Measurements from ENCODE around the gene DUSP7. TPM values are rescaled to one million over a fixed set of nuclear protein-coding genes. Genes with fewer than 3 reads are reported as not detected.

DUSP7 gene
- total and polyA plus RNA-seq, 9 of the 15 experiments (the other 6 are each of a cell fraction or from before 2014, with no cell fraction given), result 0.45 to 15.8 (median 8.2) TPM

DNA sequence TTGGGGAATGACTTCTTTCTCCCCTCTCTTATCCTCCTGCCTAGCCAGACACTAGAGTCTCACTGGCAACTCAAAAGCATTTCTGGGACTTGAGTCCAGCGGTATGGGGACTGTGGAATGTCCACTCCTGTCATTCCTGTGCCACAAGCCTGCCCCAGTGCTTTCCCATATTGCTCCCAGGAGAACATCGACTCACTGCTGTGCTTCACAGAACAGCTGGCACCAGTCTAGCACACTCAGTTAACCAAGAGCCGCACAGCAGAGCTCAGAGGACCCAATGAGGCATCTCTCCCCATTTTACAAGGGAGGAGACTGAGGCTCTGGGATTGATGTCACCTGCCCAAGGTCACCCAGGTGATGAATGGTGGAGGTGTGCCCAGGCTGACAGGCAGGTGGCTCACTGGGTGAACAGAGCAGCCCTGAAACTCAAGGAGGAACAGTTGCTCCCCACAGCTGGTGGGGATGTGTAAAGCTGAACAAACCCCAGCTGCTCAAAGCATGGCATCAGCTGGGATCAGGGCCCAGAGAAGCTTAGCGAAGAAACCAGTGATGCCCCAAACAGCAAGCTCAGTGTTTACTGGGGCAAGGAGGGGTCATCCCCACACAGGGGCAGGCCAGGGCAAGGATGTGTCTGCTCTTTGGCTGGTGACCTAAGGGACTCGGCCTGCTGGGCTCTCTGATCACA lies 35.4 kb upstream of the DUSP7 start:
- H3K9me1 ChIP-seq (ENCODE audit: control insufficient read depth, insufficient read depth, low read length), result no peaks in the 10 kb centered on the region
- FAIRE-seq (no peak), ATAC-seq (no peak), DNase-seq (ENCODE audit: extremely low read depth in 1 of 4, low spot score in 3 of 4) (no peak)
- no peak overlapping the region for H2AFZ ChIP-seq (ENCODE audit: low read depth, low read length)
- H3K4me2 ChIP-seq (ENCODE audit: insufficient read depth, low read length), result no peak overlapping the region
- BruUV-seq (replicated peaks), result no TSS peak
- ChIA-PET POLR2A (interaction anchor here (0.8 kb wide), 1 partner anchor 12 kb away, joined by 4 read pairs; no protein-coding TSS in a partner anchor), CTCF (ENCODE audit: low intra/inter-chr PET ratio) (no interaction called here)
- in situ Hi-C loops (cut with MboI), result no loop called here
- peaks cover 23% of the 10 kb centered on the region; the same call in 1 of the 3 replicates for H3K36me3 ChIP-seq (ENCODE audit: control insufficient read depth, insufficient read depth, low read length)
- H3K79me2 ChIP-seq (ENCODE audit: control insufficient read depth, insufficient read depth, low read length), result no peaks in the 10 kb centered on the region
- H4K20me1 ChIP-seq (replicated peaks; ENCODE audit: control insufficient read depth, insufficient read depth, low read length), result no peaks in the 10 kb centered on the region
- WGBS (ENCODE audit: insufficient coverage, low coverage, missing lambda C conversion rate), result 91% methylated on average over 4 of the region's 5 CpGs
- no peak overlapping the region for H3K27ac ChIP-seq (ENCODE audit: extremely low read depth, low read depth, low read length)
- H3K27me3 ChIP-seq (ENCODE audit: control insufficient read depth in 2 of 2, insufficient read depth in 2 of 2, low read length in 2 of 2), result no peaks in the 10 kb centered on the region
- intact Hi-C loops (cut with micrococcal nuclease), result no loop called here
- H3K9ac ChIP-seq (ENCODE audit: insufficient read depth in 1 of 2, low read depth in 2 of 2, low read length in 2 of 2), result no peak overlapping the region
- H3K9me3 ChIP-seq (replicated peaks; ENCODE audit: control insufficient read depth, insufficient read depth, low read depth, low read length), result no peaks in the 10 kb centered on the region
- H3K4me1 ChIP-seq (replicated peaks in 1 of 2; ENCODE audit: control insufficient read depth in 2 of 2, insufficient read depth in 2 of 2, low read length in 2 of 2), result peaks cover 21 to 27% of the 10 kb centered on the region in 2 experiments
- no peak overlapping the region for H3K4me3 ChIP-seq
- TF ChIP-seq ZNF277 (CRISPR knock-in tag; IDR thresholded peaks at IDR 0.05; ENCODE audit: borderline replicate concordance) (no peak), ELF2 (CRISPR knock-in tag; IDR thresholded peaks at IDR 0.05) (no peak), CBX3 (IDR thresholded peaks at IDR 0.05; ENCODE audit: borderline replicate concordance in 1 of 2, low read length in 2 of 2) (no peak), RBM15 (IDR thresholded peaks at IDR 0.05; ENCODE audit: insufficient read depth, low read length) (no peak), ETV6 (IDR thresholded peaks at IDR 0.05; ENCODE audit: borderline replicate concordance in 1 of 2, low read depth in 2 of 2, low read length in 1 of 2) (no peak), ETV6 (CRISPR knock-in tag; IDR thresholded peaks at IDR 0.05; ENCODE audit: borderline replicate concordance) (no peak), NFYB (IDR thresholded peaks at IDR 0.05; ENCODE audit: extremely low read depth, insufficient read length) (no peak), E2F6 (IDR thresholded peaks at IDR 0.05; ENCODE audit: borderline replicate concordance in 1 of 2, extremely low read depth in 1 of 2, insufficient read depth in 1 of 2, insufficient read length in 1 of 2, low read depth in 1 of 2, low read length in 1 of 2, poor library complexity in 1 of 2, severe bottlenecking in 1 of 2) (no peak)
- TF ChIP-seq, protein P1, sequence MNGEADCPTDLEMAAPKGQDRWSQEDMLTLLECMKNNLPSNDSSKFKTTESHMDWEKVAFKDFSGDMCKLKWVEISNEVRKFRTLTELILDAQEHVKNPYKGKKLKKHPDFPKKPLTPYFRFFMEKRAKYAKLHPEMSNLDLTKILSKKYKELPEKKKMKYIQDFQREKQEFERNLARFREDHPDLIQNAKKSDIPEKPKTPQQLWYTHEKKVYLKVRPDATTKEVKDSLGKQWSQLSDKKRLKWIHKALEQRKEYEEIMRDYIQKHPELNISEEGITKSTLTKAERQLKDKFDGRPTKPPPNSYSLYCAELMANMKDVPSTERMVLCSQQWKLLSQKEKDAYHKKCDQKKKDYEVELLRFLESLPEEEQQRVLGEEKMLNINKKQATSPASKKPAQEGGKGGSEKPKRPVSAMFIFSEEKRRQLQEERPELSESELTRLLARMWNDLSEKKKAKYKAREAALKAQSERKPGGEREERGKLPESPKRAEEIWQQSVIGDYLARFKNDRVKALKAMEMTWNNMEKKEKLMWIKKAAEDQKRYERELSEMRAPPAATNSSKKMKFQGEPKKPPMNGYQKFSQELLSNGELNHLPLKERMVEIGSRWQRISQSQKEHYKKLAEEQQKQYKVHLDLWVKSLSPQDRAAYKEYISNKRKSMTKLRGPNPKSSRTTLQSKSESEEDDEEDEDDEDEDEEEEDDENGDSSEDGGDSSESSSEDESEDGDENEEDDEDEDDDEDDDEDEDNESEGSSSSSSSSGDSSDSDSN (IDR thresholded peaks at IDR 0.05; ENCODE audit: borderline replicate concordance in 1 of 2, low read depth in 2 of 2, low read length in 2 of 2), result no peak
- TF ChIP-seq, protein P2, sequence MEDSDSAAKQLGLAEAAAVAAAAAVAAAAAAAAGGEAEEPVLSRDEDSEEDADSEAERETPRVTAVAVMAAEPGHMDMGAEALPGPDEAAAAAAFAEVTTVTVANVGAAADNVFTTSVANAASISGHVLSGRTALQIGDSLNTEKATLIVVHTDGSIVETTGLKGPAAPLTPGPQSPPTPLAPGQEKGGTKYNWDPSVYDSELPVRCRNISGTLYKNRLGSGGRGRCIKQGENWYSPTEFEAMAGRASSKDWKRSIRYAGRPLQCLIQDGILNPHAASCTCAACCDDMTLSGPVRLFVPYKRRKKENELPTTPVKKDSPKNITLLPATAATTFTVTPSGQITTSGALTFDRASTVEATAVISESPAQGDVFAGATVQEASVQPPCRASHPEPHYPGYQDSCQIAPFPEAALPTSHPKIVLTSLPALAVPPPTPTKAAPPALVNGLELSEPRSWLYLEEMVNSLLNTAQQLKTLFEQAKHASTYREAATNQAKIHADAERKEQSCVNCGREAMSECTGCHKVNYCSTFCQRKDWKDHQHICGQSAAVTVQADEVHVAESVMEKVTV (CRISPR knock-in tag; IDR thresholded peaks at IDR 0.05), result no peak
- TF ChIP-seq, protein P3, sequence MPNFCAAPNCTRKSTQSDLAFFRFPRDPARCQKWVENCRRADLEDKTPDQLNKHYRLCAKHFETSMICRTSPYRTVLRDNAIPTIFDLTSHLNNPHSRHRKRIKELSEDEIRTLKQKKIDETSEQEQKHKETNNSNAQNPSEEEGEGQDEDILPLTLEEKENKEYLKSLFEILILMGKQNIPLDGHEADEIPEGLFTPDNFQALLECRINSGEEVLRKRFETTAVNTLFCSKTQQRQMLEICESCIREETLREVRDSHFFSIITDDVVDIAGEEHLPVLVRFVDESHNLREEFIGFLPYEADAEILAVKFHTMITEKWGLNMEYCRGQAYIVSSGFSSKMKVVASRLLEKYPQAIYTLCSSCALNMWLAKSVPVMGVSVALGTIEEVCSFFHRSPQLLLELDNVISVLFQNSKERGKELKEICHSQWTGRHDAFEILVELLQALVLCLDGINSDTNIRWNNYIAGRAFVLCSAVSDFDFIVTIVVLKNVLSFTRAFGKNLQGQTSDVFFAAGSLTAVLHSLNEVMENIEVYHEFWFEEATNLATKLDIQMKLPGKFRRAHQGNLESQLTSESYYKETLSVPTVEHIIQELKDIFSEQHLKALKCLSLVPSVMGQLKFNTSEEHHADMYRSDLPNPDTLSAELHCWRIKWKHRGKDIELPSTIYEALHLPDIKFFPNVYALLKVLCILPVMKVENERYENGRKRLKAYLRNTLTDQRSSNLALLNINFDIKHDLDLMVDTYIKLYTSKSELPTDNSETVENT (CRISPR knock-in tag; IDR thresholded peaks at IDR 0.05), result no peak
